ENCODE results near the gene PRKN.

DNA sequence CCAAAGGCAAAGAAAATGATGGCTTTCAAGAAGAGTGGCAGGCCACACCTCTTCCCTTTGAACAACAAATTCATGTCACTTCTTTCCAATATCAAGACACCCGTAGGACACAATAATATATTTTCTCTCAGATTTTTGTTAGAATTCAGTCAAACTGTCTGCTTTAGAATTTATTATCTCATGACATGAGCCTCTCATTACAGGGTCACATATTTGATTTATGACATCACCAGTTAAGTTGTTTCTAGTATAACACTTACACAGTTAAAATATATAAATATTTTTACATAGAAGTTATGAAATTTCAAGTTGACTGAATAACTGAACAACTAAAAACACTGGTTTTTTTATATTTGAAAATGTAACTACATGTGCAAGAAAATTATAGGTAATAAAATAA lies 1133.2 kb downstream of the PRKN start:
- TF ChIP-seq CTCF (IDR thresholded peaks at IDR 0.05) (no peak), POLR2A (IDR thresholded peaks at IDR 0.05) (no peak)
